B cell (primary cell): ENCODE data around the gene VAC14. TPM values are rescaled to one million over a fixed set of nuclear protein-coding genes. Genes with fewer than 3 reads are reported as not detected.

Experiments used
- ATAC-seq: fragments of 200-7000 bp; cut with Tn5 transposase; one replicate; pipeline ENCODE4 v1.10.0; 2021; ENCODE audit warnings: low read depth, mild to moderate bottlenecking, moderate number of reproducible peaks, moderate library complexity
- CTCF ChIA-PET: fragments of 350-600 bp; sonication (Branson Sonifier 250); formaldehyde crosslinking; loops from one replicate; lab custom pipeline; 2021; ENCODE audit warnings: antibody characterized with exemption, inconsistent platforms; lab: Charles Lee
- POLR2A ChIA-PET: fragments of 350-600 bp; sonication (Branson Sonifier 250); formaldehyde crosslinking; loops from one replicate; lab custom pipeline; 2021; ENCODE audit warnings: antibody characterized with exemption; lab: Charles Lee
- DNase-seq: peaks from one replicate; pipeline ENCODE4 v3.0.0; 2013
- H2AFZ ChIP-seq: 2 replicates; pipeline ENCODE4 v1.6.1; 2012; ENCODE audit warnings: mild to moderate bottlenecking, low read depth, low read length; ENCODE audit not compliant: insufficient read depth, poor library complexity, severe bottlenecking
- H3K27ac ChIP-seq, 2 donors: 1 replicate in 1 of 2; 2 replicates in 1 of 2; pipeline ENCODE4 v1.5.1; 2012 to 2013; ENCODE audit warnings: low read length in 2 of 2, mild to moderate bottlenecking in 2 of 2, moderate library complexity in 1 of 2
- H3K27me3 ChIP-seq, 4 experiments: fragments of 200-600 bp in 1 of 4; sonication (generic) in 1 of 4; replicated peaks in 1 of 4; 1 replicate in 2 of 4; 2 replicates in 2 of 4; pipeline versions ENCODE4 v1.6.1 to v1.7.0; 2013 to 2016; ENCODE audit warnings: low read length in 3 of 4, mild to moderate bottlenecking in 2 of 4, mixed read lengths in 1 of 4, moderate library complexity in 1 of 4; ENCODE audit not compliant: insufficient read depth in 4 of 4, control insufficient read depth in 3 of 4; ENCODE audit errors: control extremely low read depth in 1 of 4
- H3K36me3 ChIP-seq, 2 experiments: replicated peaks in 1 of 2; 1 replicate in 1 of 2; 2 replicates in 1 of 2; pipeline versions ENCODE4 v1.6.1 to v1.7.1; 2013; ENCODE audit warnings: low read length in 1 of 2; ENCODE audit not compliant: insufficient read depth in 2 of 2, control insufficient read depth in 1 of 2; ENCODE audit errors: control extremely low read depth in 1 of 2, extremely low read depth in 1 of 2
- H3K4me1 ChIP-seq, 2 donors: fragments of 200-600 bp in 1 of 2; sonication (generic) in 1 of 2; 1 replicate in 1 of 2; 2 replicates in 1 of 2; pipeline versions ENCODE4 v1.5.1 to v1.6.1; 2013 to 2017; ENCODE audit warnings: low read length in 2 of 2; ENCODE audit not compliant: control insufficient read depth in 2 of 2, insufficient read depth in 2 of 2
- H3K4me2 ChIP-seq: replicated peaks from 2 replicates; pipeline ENCODE3; 2012; ENCODE audit warnings: mild to moderate bottlenecking, low read depth, low read length; ENCODE audit not compliant: poor library complexity, severe bottlenecking
- H3K4me3 ChIP-seq, 5 experiments: fragments of 200-600 bp in 1 of 5; sonication (generic) in 1 of 5; 1 replicate in 3 of 5; 2 replicates in 2 of 5; pipeline versions ENCODE4 v1.5.1 to v1.7.0; 2011 to 2016; ENCODE audit warnings: low read length in 4 of 5, mild to moderate bottlenecking in 4 of 5, low read depth in 2 of 5, control low read depth in 1 of 5, moderate library complexity in 1 of 5; ENCODE audit not compliant: insufficient read depth in 1 of 5; ENCODE audit errors: control extremely low read depth in 1 of 5, extremely low read depth in 1 of 5
- H3K79me2 ChIP-seq: fragments of 200-600 bp; sonication (generic); one replicate; pipeline ENCODE4 v1.6.0; 2016; ENCODE audit warnings: low read length; ENCODE audit not compliant: control insufficient read depth, insufficient read depth
- H3K9ac ChIP-seq: fragments of 200-600 bp; sonication (generic); 2 replicates; pipeline ENCODE4 v1.6.1; 2017; ENCODE audit warnings: mild to moderate bottlenecking, low read length, moderate library complexity
- H3K9me3 ChIP-seq, 3 donors: one replicate each; pipeline versions ENCODE4 v1.6.1 to v1.7.1; 2013; ENCODE audit warnings: low read length in 2 of 3; ENCODE audit not compliant: control insufficient read depth in 2 of 3, insufficient read depth in 1 of 3; ENCODE audit errors: control extremely low read depth in 1 of 3
- H4K20me1 ChIP-seq: 2 replicates; pipeline ENCODE4 v1.6.0; 2012; ENCODE audit warnings: mild to moderate bottlenecking, low read length; ENCODE audit not compliant: insufficient read depth, control insufficient read depth, poor library complexity, severe bottlenecking
- H3K27ac Mint-ChIP-seq: one replicate; pipeline ENCODE4 v1.8.0; 2021; ENCODE audit warnings: mixed read lengths
- H3K27me3 Mint-ChIP-seq: one replicate; pipeline ENCODE4 v1.8.0; 2021; ENCODE audit warnings: mixed read lengths
- H3K4me1 Mint-ChIP-seq: one replicate; pipeline ENCODE4 v1.8.0; 2021; ENCODE audit warnings: mixed read lengths
- H3K4me3 Mint-ChIP-seq: one replicate; pipeline ENCODE4 v1.8.0; 2021; ENCODE audit warnings: mixed read lengths
- H3K9me3 Mint-ChIP-seq: one replicate; pipeline ENCODE4 v1.8.0; 2022; ENCODE audit warnings: mixed read lengths; ENCODE audit not compliant: insufficient read depth
- CTCF ChIP-seq: fragments of 200-600 bp; IDR thresholded peaks from one replicate; pipeline ENCODE4 v1.8.0; 2022; ENCODE audit warnings: antibody characterized with exemption, mild to moderate bottlenecking
- EZH2 ChIP-seq: IDR thresholded peaks from 2 replicates; pipeline ENCODE4 v1.6.1; 2012; ENCODE audit warnings: borderline replicate concordance, low read depth, mild to moderate bottlenecking, moderate library complexity, low read length; ENCODE audit not compliant: insufficient read depth, poor library complexity, severe bottlenecking
- WGBS: methylation state at CpG from one replicate; pipeline ENCODE4 v1.1.5; 2013; ENCODE audit warnings: missing lambda C conversion rate; ENCODE audit not compliant: insufficient coverage; 5-methylcytosine and 5-hydroxymethylcytosine counted together
- intact Hi-C: fragments of 100-400 bp; cut with micrococcal nuclease; formaldehyde crosslinking; loops from one replicate; pipeline ENCODE4 v1.10.0; 2022
- polyA plus RNA-seq: library from polyadenylated mRNA; depleted of rRNA; stranded (reverse); fragments of >200 nt; gene quantifications from 2 replicates; pipeline ENCODE4 v1.2.3, GENCODE V29; 2012
- total RNA-seq, 2 donors: library from RNA; stranded (reverse); fragments of 120-200 nt in 1 of 2; gene quantifications; 1 replicate in 1 of 2; 2 replicates in 1 of 2; pipeline versions ENCODE4 v1.2.3 to v1.2.4, GENCODE V29; 2013 to 2022

Gene VAC14
- total and polyA plus RNA-seq, 2 donors (not counting 1 experiment from before 2014, with no cell fraction given), result 42.6 to 64.7 TPM

GRCh38 chr16:70757183-70757582 lies 43.8 kb downstream of the VAC14 start:
- no peak overlapping the region for H3K4me3 Mint-ChIP-seq
- TF ChIP-seq CTCF (no peak), EZH2 (no peak)
- no peak overlapping the region for H3K27ac Mint-ChIP-seq
- no peaks in the 10 kb centered on the region for H3K27me3 Mint-ChIP-seq
- intact Hi-C loops, result no loop called here
- Histone ChIP-seq H3K4me3 (no peak overlapping the region), H3K27me3 (no peaks in the 10 kb centered on the region), H2AFZ (no peak overlapping the region), H3K9ac (no peak overlapping the region), H3K4me2 (no peak overlapping the region), H4K20me1 (no peaks in the 10 kb centered on the region), H3K36me3 (peaks cover 0 to 41% of the 10 kb centered on the region in 2 experiments), H3K27ac (no peak overlapping the region), H3K9me3 (no peaks in the 10 kb centered on the region), H3K79me2 (peaks cover 2% of the 10 kb centered on the region), H3K4me1 (no peaks in the 10 kb centered on the region)
- 100% methylated on average over 9 of the region's 9 CpGs for WGBS
- ATAC-seq (no peak), DNase-seq (no peak)
- no peaks in the 10 kb centered on the region for H3K4me1 Mint-ChIP-seq
- ChIA-PET CTCF (no interaction called here), POLR2A (interaction anchor here (0.5 kb wide), 1 partner anchor 176 kb away, joined by 3 read pairs; no protein-coding TSS in a partner anchor)
- no peaks in the 10 kb centered on the region for H3K9me3 Mint-ChIP-seq

DNA sequence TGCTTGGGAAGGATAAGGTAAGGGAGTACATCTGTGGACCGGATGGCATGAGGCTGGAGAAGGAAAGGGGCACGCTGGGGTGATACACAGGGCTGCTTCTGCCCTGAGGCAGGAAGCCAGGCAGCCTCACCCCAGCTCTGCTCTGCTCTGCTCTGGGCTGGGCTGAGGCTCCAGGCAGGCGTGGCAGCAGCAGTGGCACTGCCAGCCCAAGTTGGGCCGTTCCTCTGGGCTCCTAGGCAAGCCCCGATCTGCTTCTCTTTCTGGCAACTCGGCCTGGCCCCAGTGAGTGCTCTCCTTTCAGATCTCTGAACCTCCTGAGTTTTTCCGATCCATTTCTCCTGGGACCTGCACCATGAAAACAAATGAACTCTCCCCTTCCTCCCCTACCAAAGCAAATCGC lies 44.9 kb downstream of the VAC14 start:
- Histone ChIP-seq H3K79me2 (peaks cover 2% of the 10 kb centered on the region), H3K9ac (no peak overlapping the region), H3K4me3 (no peak overlapping the region), H2AFZ (no peak overlapping the region), H3K9me3 (no peaks in the 10 kb centered on the region), H3K4me2 (no peak overlapping the region), H3K27me3 (no peaks in the 10 kb centered on the region), H3K36me3 (peaks cover 0 to 41% of the 10 kb centered on the region in 2 experiments), H3K4me1 (no peaks in the 10 kb centered on the region), H3K27ac (no peak overlapping the region), H4K20me1 (no peaks in the 10 kb centered on the region)
- Mint-ChIP-seq H3K4me1 (no peaks in the 10 kb centered on the region), H3K27me3 (no peaks in the 10 kb centered on the region), H3K9me3 (no peaks in the 10 kb centered on the region), H3K27ac (no peak overlapping the region), H3K4me3 (no peak overlapping the region)
- TF ChIP-seq CTCF (no peak), EZH2 (no peak)
- no peak for ATAC-seq
- ChIA-PET CTCF (interaction anchor here (1.1 kb wide), 1 partner anchor 12 kb away, joined by 4 read pairs; no protein-coding TSS in a partner anchor), POLR2A (no interaction called here)
- intact Hi-C loops, result no loop called here
- WGBS, result 94% methylated on average over 6 of the region's 8 CpGs
- DNase-seq, result no peak
